ENCODE results near the gene PDSS2. TPM values are rescaled to one million over a fixed set of nuclear protein-coding genes. Genes with fewer than 3 reads are reported as not detected.
"Not testable (repeated sequence)": the region's sequence is repeated elsewhere in the genome, so short reads cannot be mapped to it uniquely, and the experiment has no call there.

PDSS2 gene
- total and polyA plus RNA-seq, 8 donors, result 2.7 to 10.1 (median 6.2) TPM

GRCh38 chr6:107196152-107196551, 263.2 kb downstream of the PDSS2 start:
- H3K36me3 ChIP-seq, result no peaks in the 10 kb centered on the region
- 69 to 82% methylated on average over 3 of the region's 3 CpGs for WGBS, 2 donors
- H3K4me3 ChIP-seq, result no peak overlapping the region
- ATAC-seq, result no peak
- H3K27me3 ChIP-seq, result no peaks in the 10 kb centered on the region
- FAIRE-seq, result no peak
- no peak for DNase-seq
- no peaks in the 10 kb centered on the region for H3K9me3 ChIP-seq
- no peak overlapping the region for H3K27ac ChIP-seq
- intact Hi-C loops (cut with DNase I), result no loop called here
- TF ChIP-seq CTCF (IDR thresholded peaks at IDR 0.05), result no peak
- H3K4me1 ChIP-seq, result no peaks in the 10 kb centered on the region

GRCh38 chr6:107194723-107195122, 264.6 kb downstream of the PDSS2 start:
- H3K4me1 ChIP-seq; H3K27me3 ChIP-seq; H3K36me3 ChIP-seq; intact Hi-C loops (cut with DNase I); ATAC-seq; H3K27ac ChIP-seq; DNase-seq; H3K9me3 ChIP-seq; FAIRE-seq; H3K4me3 ChIP-seq: not testable (repeated sequence)
- 95 to 98% methylated on average over 8 of the region's 8 CpGs for WGBS, 2 donors

GRCh38 chr6:107192830-107193229, 266.5 kb downstream of the PDSS2 start:
- DNase-seq (no peak), ATAC-seq (peak in 2 of 4 donors; percentile 14 to 44), FAIRE-seq (no peak)
- no peak for TF ChIP-seq CTCF (IDR thresholded peaks at IDR 0.05)
- 81 to 91% methylated on average over 4 of the region's 4 CpGs for WGBS, 2 donors
- no peaks in the 10 kb centered on the region for H3K4me1 ChIP-seq
- H3K4me3 ChIP-seq, result no peak overlapping the region
- intact Hi-C loops (cut with DNase I), result no loop called here
- H3K36me3 ChIP-seq, result no peaks in the 10 kb centered on the region
- H3K27me3 ChIP-seq, result no peaks in the 10 kb centered on the region
- H3K27ac ChIP-seq, result no peak overlapping the region
- no peaks in the 10 kb centered on the region for H3K9me3 ChIP-seq

- Histone ChIP-seq H3K4me1 (no peaks in the 10 kb centered on the region), H3K27ac (no peak overlapping the region), H3K9me3 (no peaks in the 10 kb centered on the region), H3K36me3 (no peaks in the 10 kb centered on the region), H3K27me3 (no peaks in the 10 kb centered on the region), H3K4me3 (no peak overlapping the region)
- FAIRE-seq (no peak), ATAC-seq (no peak), DNase-seq (no peak)
- no peak for TF ChIP-seq CTCF (IDR thresholded peaks at IDR 0.05)
- 62 to 86% methylated on average over 6 of the region's 6 CpGs for WGBS, 2 donors
- intact Hi-C loops (cut with DNase I), result loop anchor here in 1 of 3 donors (10.0 kb wide), 1 partner anchor 517 kb away; no protein-coding TSS in a partner anchor
Measured at GRCh38 chr6:107187630-107188029, 271.7 kb downstream of the PDSS2 start.

GRCh38 chr6:107186047-107186446, 273.3 kb downstream of the PDSS2 start:
- H3K9me3 ChIP-seq, result no peaks in the 10 kb centered on the region
- DNase-seq (no peak), ATAC-seq (no peak), FAIRE-seq (no peak)
- H3K36me3 ChIP-seq, result no peaks in the 10 kb centered on the region
- 86 to 92% methylated on average over 1 of the region's 1 CpG for WGBS, 2 donors
- H3K27me3 ChIP-seq, result no peaks in the 10 kb centered on the region
- H3K4me1 ChIP-seq, result no peaks in the 10 kb centered on the region
- H3K27ac ChIP-seq, result no peak overlapping the region
- TF ChIP-seq CTCF (IDR thresholded peaks at IDR 0.05), result no peak
- intact Hi-C loops (cut with DNase I), result loop anchor here in 1 of 3 donors (10.0 kb wide), 1 partner anchor 519 kb away; no protein-coding TSS in a partner anchor
- H3K4me3 ChIP-seq, result no peak overlapping the region
